ENCODE measurements around the gene MYL5. TPM values are rescaled to one million over a fixed set of nuclear protein-coding genes. Genes with fewer than 3 reads are reported as not detected.

Gene MYL5
- total and polyA plus RNA-seq, 2 of the 13 experiments (the other 11 are each of a cell fraction or from before 2014, with no cell fraction given): 6.5 to 16.0 TPM

DNA sequence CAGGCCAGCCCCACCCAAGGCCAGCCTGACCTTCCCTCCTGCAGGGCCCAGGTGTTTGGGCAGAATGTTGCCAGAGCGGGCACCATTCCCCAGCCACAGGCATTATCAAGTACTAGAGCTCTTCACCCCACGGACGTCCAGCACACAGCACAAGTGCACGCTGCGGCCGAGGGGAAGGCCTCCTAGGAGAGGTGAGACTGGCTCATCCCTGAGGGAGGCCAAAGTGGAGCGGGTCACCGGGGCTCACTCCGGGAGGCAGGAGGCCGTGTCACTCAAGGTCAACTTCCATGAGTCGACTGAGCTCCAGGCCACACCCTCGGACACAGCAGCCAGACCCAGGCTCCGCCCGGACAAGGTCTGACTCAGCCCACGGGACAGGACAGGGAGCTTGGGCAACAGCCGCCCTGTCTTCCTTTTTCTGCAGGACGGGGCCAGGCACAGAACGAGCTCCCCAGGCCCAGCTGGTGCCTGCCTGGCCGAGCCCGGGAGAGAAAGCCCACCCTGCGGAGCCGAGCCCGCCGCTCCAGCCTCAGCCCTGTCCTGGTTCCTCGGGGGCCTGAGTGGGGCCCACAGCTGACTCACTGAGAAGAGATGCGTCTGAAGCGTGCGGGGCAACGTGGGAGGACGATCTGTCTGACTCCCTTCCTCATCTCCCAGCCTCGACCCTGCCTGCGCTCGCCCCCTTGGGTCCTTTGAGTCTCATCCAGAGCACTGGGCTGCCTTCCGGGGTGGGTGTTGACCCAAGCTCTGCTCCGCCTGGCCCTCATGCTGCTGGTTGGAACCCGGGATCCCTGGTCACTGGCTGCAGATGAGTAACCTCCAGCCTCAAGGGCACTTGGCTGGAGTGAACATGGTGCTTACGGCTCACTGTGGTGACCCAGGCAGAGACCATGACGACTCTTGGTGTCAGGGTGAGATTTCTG lies 13.0 kb downstream of the MYL5 start (continued):
- TF ChIP-seq, protein P1, sequence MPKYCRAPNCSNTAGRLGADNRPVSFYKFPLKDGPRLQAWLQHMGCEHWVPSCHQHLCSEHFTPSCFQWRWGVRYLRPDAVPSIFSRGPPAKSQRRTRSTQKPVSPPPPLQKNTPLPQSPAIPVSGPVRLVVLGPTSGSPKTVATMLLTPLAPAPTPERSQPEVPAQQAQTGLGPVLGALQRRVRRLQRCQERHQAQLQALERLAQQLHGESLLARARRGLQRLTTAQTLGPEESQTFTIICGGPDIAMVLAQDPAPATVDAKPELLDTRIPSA (CRISPR knock-in tag; IDR thresholded peaks at IDR 0.05; ENCODE audit: borderline replicate concordance): no peak
- peak; percentile 64; the same call in 1 of the 2 replicates for TF ChIP-seq ZSCAN20 (CRISPR knock-in tag; IDR thresholded peaks at IDR 0.05; ENCODE audit: borderline replicate concordance)
- no peak for TF ChIP-seq MZF1 (CRISPR knock-in tag; IDR thresholded peaks at IDR 0.05; ENCODE audit: borderline replicate concordance)
- TF ChIP-seq, protein P2, sequence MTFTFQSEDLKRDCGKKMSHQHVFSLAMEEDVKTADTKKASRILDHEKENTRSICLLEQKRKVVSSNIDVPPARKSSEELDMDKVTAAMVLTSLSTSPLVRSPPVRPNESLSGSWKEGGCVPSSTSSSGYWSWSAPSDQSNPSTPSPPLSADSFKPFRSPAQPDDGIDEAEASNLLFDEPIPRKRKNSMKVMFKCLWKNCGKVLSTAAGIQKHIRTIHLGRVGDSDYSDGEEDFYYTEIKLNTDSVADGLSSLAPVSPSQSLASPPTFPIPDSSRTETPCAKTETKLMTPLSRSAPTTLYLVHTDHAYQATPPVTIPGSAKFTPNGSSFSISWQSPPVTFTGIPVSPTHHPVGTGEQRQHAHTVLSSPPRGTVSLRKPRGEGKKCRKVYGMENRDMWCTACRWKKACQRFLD (CRISPR knock-in tag; IDR thresholded peaks at IDR 0.05; ENCODE audit: borderline replicate concordance): no peak
- TF ChIP-seq, protein P3, sequence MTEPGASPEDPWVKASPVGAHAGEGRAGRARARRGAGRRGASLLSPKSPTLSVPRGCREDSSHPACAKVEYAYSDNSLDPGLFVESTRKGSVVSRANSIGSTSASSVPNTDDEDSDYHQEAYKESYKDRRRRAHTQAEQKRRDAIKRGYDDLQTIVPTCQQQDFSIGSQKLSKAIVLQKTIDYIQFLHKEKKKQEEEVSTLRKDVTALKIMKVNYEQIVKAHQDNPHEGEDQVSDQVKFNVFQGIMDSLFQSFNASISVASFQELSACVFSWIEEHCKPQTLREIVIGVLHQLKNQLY (CRISPR knock-in tag; IDR thresholded peaks at IDR 0.05): no peak
- TF ChIP-seq NBN (conservative IDR thresholded peaks at IDR 0.05): no peak
- TF ChIP-seq ZNF296 (CRISPR knock-in tag; conservative IDR thresholded peaks at IDR 0.05): no peak
- TF ChIP-seq PCBP1 (IDR thresholded peaks at IDR 0.05; ENCODE audit: borderline replicate concordance, low read depth, low read length): no peak
- no peak for TF ChIP-seq SMAD1 (CRISPR knock-in tag; IDR thresholded peaks at IDR 0.05; ENCODE audit: borderline replicate concordance, low read depth)
- 0 out of 2 replicates have a peak, but pooled peaks have one; percentile 31 for TF ChIP-seq PHF20 (CRISPR knock-in tag; IDR thresholded peaks at IDR 0.05)
- peak; percentile 89 for TF ChIP-seq ZSCAN25 (CRISPR knock-in tag; IDR thresholded peaks at IDR 0.05)
- TF ChIP-seq, protein P4, sequence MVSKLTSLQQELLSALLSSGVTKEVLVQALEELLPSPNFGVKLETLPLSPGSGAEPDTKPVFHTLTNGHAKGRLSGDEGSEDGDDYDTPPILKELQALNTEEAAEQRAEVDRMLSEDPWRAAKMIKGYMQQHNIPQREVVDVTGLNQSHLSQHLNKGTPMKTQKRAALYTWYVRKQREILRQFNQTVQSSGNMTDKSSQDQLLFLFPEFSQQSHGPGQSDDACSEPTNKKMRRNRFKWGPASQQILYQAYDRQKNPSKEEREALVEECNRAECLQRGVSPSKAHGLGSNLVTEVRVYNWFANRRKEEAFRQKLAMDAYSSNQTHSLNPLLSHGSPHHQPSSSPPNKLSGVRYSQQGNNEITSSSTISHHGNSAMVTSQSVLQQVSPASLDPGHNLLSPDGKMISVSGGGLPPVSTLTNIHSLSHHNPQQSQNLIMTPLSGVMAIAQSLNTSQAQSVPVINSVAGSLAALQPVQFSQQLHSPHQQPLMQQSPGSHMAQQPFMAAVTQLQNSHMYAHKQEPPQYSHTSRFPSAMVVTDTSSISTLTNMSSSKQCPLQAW (CRISPR knock-in tag; IDR thresholded peaks at IDR 0.05): peak; percentile 59
- TF ChIP-seq MXI1 (IDR thresholded peaks at IDR 0.05; ENCODE audit: borderline replicate concordance, low read depth, low read length): peak; percentile 57; the same call in 1 of the 3 replicates
- TF ChIP-seq, protein P5, sequence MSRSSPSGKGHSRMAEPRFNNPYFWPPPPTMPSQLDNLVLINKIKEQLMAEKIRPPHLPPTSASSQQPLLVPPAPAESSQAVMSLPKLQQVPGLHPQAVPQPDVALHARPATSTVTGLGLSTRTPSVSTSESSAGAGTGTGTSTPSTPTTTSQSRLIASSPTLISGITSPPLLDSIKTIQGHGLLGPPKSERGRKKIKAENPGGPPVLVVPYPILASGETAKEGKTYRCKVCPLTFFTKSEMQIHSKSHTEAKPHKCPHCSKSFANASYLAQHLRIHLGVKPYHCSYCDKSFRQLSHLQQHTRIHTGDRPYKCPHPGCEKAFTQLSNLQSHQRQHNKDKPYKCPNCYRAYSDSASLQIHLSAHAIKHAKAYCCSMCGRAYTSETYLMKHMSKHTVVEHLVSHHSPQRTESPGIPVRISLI (CRISPR knock-in tag; IDR thresholded peaks at IDR 0.05; ENCODE audit: borderline replicate concordance): no peak
- no peak for TF ChIP-seq SATB2 (CRISPR knock-in tag; IDR thresholded peaks at IDR 0.05)
- no peak for TF ChIP-seq PLRG1 (conservative IDR thresholded peaks at IDR 0.05)
- TF ChIP-seq, protein P6, sequence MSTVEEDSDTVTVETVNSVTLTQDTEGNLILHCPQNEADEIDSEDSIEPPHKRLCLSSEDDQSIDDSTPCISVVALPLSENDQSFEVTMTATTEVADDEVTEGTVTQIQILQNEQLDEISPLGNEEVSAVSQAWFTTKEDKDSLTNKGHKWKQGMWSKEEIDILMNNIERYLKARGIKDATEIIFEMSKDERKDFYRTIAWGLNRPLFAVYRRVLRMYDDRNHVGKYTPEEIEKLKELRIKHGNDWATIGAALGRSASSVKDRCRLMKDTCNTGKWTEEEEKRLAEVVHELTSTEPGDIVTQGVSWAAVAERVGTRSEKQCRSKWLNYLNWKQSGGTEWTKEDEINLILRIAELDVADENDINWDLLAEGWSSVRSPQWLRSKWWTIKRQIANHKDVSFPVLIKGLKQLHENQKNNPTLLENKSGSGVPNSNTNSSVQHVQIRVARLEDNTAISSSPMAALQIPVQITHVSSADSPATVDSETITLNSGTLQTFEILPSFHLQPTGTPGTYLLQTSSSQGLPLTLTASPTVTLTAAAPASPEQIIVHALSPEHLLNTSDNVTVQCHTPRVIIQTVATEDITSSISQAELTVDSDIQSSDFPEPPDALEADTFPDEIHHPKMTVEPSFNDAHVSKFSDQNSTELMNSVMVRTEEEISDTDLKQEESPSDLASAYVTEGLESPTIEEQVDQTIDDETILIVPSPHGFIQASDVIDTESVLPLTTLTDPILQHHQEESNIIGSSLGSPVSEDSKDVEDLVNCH (CRISPR knock-in tag; IDR thresholded peaks at IDR 0.05): 0 out of 2 replicates have a peak, but pooled peaks have one; percentile 31
